Measurements from ENCODE around the gene DOCK10.

The DOCK10 gene

GRCh38 chr2:224793946-224794345, 248.3 kb downstream of the DOCK10 start:
- no peak for ATAC-seq (replicated peaks)
- Mint-ChIP-seq H3K27me3 (no peaks in the 10 kb centered on the region), H3K36me3 (peaks cover 38 to 53% of the 10 kb centered on the region in 2 donors), H3K4me1 (no peaks in the 10 kb centered on the region), H3K4me3 (no peak overlapping the region), H3K27ac (peak overlapping the region; percentile 16), H3K9me3 (no peaks in the 10 kb centered on the region)
- DNase-seq: no peak

GRCh38 chr2:224786848-224787247, 255.4 kb downstream of the DOCK10 start:
- no peak overlapping the region for H3K4me3 Mint-ChIP-seq
- H3K36me3 Mint-ChIP-seq: peaks cover 45 to 56% of the 10 kb centered on the region in 2 donors
- no peak for DNase-seq
- no peaks in the 10 kb centered on the region for H3K27me3 Mint-ChIP-seq
- H3K9me3 Mint-ChIP-seq: no peaks in the 10 kb centered on the region
- H3K4me1 Mint-ChIP-seq: peaks cover 0 to 5% of the 10 kb centered on the region in 2 donors
- no peak for ATAC-seq (replicated peaks)
- no peak overlapping the region for H3K27ac Mint-ChIP-seq

- H3K4me1 Mint-ChIP-seq: no peaks in the 10 kb centered on the region
These were observed 260.9 kb downstream of the DOCK10 start for GRCh38 chr2:224781400-224781799.

GRCh38 chr2:224780823-224781222, 261.4 kb downstream of the DOCK10 start:
- H3K9me3 Mint-ChIP-seq: no peaks in the 10 kb centered on the region
- peak overlapping the region; percentile 59 for H3K27ac Mint-ChIP-seq
- H3K27me3 Mint-ChIP-seq: no peaks in the 10 kb centered on the region
- ATAC-seq (replicated peaks) (no peak), DNase-seq (no peak)
- H3K4me3 Mint-ChIP-seq: no peak overlapping the region
- H3K4me1 Mint-ChIP-seq: no peaks in the 10 kb centered on the region
- H3K36me3 Mint-ChIP-seq: peaks cover 36 to 53% of the 10 kb centered on the region in 2 donors

More at GRCh38 chr2:224781400-224781799, 260.9 kb downstream of the DOCK10 start:
- DNase-seq (no peak), ATAC-seq (replicated peaks) (no peak)
- H3K36me3 Mint-ChIP-seq: peaks cover 39 to 56% of the 10 kb centered on the region in 2 donors
- no peaks in the 10 kb centered on the region for H3K9me3 Mint-ChIP-seq
- peak overlapping the region; percentile 59 for H3K27ac Mint-ChIP-seq
- no peak overlapping the region for H3K4me3 Mint-ChIP-seq
- H3K27me3 Mint-ChIP-seq: no peaks in the 10 kb centered on the region

GRCh38 chr2:224780106-224780505, 262.2 kb downstream of the DOCK10 start:
- Mint-ChIP-seq H3K27me3 (no peaks in the 10 kb centered on the region), H3K4me3 (no peak overlapping the region), H3K27ac (peak overlapping the region; percentile 47), H3K9me3 (no peaks in the 10 kb centered on the region), H3K4me1 (no peaks in the 10 kb centered on the region), H3K36me3 (peaks cover 35 to 50% of the 10 kb centered on the region in 2 donors)
- no peak for DNase-seq
- no peak for ATAC-seq (replicated peaks)

- Mint-ChIP-seq H3K4me1 (no peaks in the 10 kb centered on the region), H3K36me3 (peaks cover 39 to 52% of the 10 kb centered on the region in 2 donors), H3K27ac (no peak overlapping the region), H3K4me3 (no peak overlapping the region), H3K27me3 (no peaks in the 10 kb centered on the region), H3K9me3 (no peaks in the 10 kb centered on the region)
- ATAC-seq (replicated peaks): peak; percentile 67 to 68
- DNase-seq: peak; percentile 31
These were observed 263.8 kb downstream of the DOCK10 start for GRCh38 chr2:224778474-224778877.

- H3K27ac Mint-ChIP-seq: peak overlapping the region; percentile 51
- DNase-seq (no peak), ATAC-seq (replicated peaks) (no peak)
- H3K4me1 Mint-ChIP-seq: peaks cover 0 to under 1% of the 10 kb centered on the region in 2 donors
- no peaks in the 10 kb centered on the region for H3K27me3 Mint-ChIP-seq
- H3K36me3 Mint-ChIP-seq: peaks cover 44 to 53% of the 10 kb centered on the region in 2 donors
- H3K4me3 Mint-ChIP-seq: no peak overlapping the region
- no peaks in the 10 kb centered on the region for H3K9me3 Mint-ChIP-seq
These were observed 264.7 kb downstream of the DOCK10 start for GRCh38 chr2:224777559-224777930.

GRCh38 chr2:224776795-224777558, 265.3 kb downstream of the DOCK10 start:
- H3K4me3 Mint-ChIP-seq: no peak overlapping the region
- peak overlapping the region; percentile 51 for H3K27ac Mint-ChIP-seq
- no peaks in the 10 kb centered on the region for H3K9me3 Mint-ChIP-seq
- H3K27me3 Mint-ChIP-seq: no peaks in the 10 kb centered on the region
- peaks cover 48 to 57% of the 10 kb centered on the region in 2 donors for H3K36me3 Mint-ChIP-seq
- no peak for DNase-seq
- ATAC-seq (replicated peaks): no peak
- H3K4me1 Mint-ChIP-seq: peaks cover 0 to 2% of the 10 kb centered on the region in 2 donors

GRCh38 chr2:224775647-224776046, 266.6 kb downstream of the DOCK10 start:
- Mint-ChIP-seq H3K9me3 (no peaks in the 10 kb centered on the region), H3K27me3 (no peaks in the 10 kb centered on the region), H3K27ac (no peak overlapping the region), H3K36me3 (peaks cover 56 to 61% of the 10 kb centered on the region in 2 donors), H3K4me3 (no peak overlapping the region), H3K4me1 (peaks cover 3 to 5% of the 10 kb centered on the region in 2 donors)
- DNase-seq: no peak
- no peak for ATAC-seq (replicated peaks)

GRCh38 chr2:224774735-224775134, 267.5 kb downstream of the DOCK10 start:
- H3K27me3 Mint-ChIP-seq: no peaks in the 10 kb centered on the region
- peaks cover 65 to 66% of the 10 kb centered on the region in 2 donors for H3K36me3 Mint-ChIP-seq
- no peak overlapping the region for H3K4me3 Mint-ChIP-seq
- H3K9me3 Mint-ChIP-seq: no peaks in the 10 kb centered on the region
- DNase-seq (no peak), ATAC-seq (replicated peaks) (no peak)
- peak overlapping the region; percentile 73 for H3K27ac Mint-ChIP-seq
- H3K4me1 Mint-ChIP-seq: peaks cover 5 to 10% of the 10 kb centered on the region in 2 donors

GRCh38 chr2:224772494-224772893, 269.8 kb downstream of the DOCK10 start:
- Mint-ChIP-seq H3K27me3 (no peaks in the 10 kb centered on the region), H3K4me3 (no peak overlapping the region), H3K36me3 (peaks cover 78 to 80% of the 10 kb centered on the region in 2 donors), H3K4me1 (peaks cover 5 to 13% of the 10 kb centered on the region in 2 donors), H3K27ac (peak overlapping the region; percentile 53), H3K9me3 (peaks cover 0 to under 1% of the 10 kb centered on the region in 2 donors)
- ATAC-seq (replicated peaks) (no peak), DNase-seq (no peak)

GRCh38 chr2:224769489-224769888, 272.8 kb downstream of the DOCK10 start:
- Mint-ChIP-seq H3K9me3 (peaks cover 0 to 5% of the 10 kb centered on the region in 2 donors), H3K4me1 (peaks cover 16 to 21% of the 10 kb centered on the region in 2 donors), H3K27me3 (no peaks in the 10 kb centered on the region), H3K36me3 (peaks cover 76 to 86% of the 10 kb centered on the region in 2 donors), H3K4me3 (no peak overlapping the region), H3K27ac (peak overlapping the region; percentile 49)
- DNase-seq (no peak), ATAC-seq (replicated peaks) (peak; percentile 55 to 66)

- peak overlapping the region; percentile 95 for H3K27ac Mint-ChIP-seq
- H3K4me1 Mint-ChIP-seq: peaks cover 19 to 24% of the 10 kb centered on the region in 2 donors
- H3K4me3 Mint-ChIP-seq: no peak overlapping the region
- no peak for DNase-seq
- H3K9me3 Mint-ChIP-seq: peaks cover 13 to 15% of the 10 kb centered on the region in 2 donors
- ATAC-seq (replicated peaks): peak; percentile 66 to 70
- H3K36me3 Mint-ChIP-seq: peaks cover 84 to 92% of the 10 kb centered on the region in 2 donors
- H3K27me3 Mint-ChIP-seq: no peaks in the 10 kb centered on the region
These were observed 277.6 kb downstream of the DOCK10 start for GRCh38 chr2:224764565-224765236.

- Mint-ChIP-seq H3K27me3 (no peaks in the 10 kb centered on the region), H3K36me3 (peaks cover 60 to 63% of the 10 kb centered on the region in 2 donors), H3K27ac (peak overlapping the region; percentile 68), H3K4me1 (peaks cover 4 to 6% of the 10 kb centered on the region in 2 donors), H3K9me3 (peaks cover 34 to 36% of the 10 kb centered on the region in 2 donors), H3K4me3 (peak overlapping the region in 1 of 2 donors; percentile 41)
- no peak for DNase-seq
- ATAC-seq (replicated peaks): peak in 1 of 2 donors; percentile 9
These were observed 284.2 kb downstream of the DOCK10 start for GRCh38 chr2:224757934-224758548.

Data from stimulated activated naive B cell treated with anti-CD40 and anti-IgM and Interleukin-4, amounts not matched to agents 10 μg/mL and 1 μg/mL and 100 μg/mL, for 72 hours (primary cell).